ENCODE measurements around the gene UBXN10.

Gene UBXN10

GRCh38 chr1:20224546-20224945 lies 38.6 kb downstream of the UBXN10 start:
- no peak for TF ChIP-seq CTCF (IDR thresholded peaks at IDR 0.05)

- no peak for TF ChIP-seq CTCF (IDR thresholded peaks at IDR 0.05)
Observed at GRCh38 chr1:20227704-20228103, 41.8 kb downstream of the UBXN10 start.

- no peak for TF ChIP-seq CTCF (IDR thresholded peaks at IDR 0.05)
Observed at GRCh38 chr1:20228314-20228825, 42.5 kb downstream of the UBXN10 start.

- TF ChIP-seq CTCF (IDR thresholded peaks at IDR 0.05): no peak
Observed at GRCh38 chr1:20229171-20229570, 43.3 kb downstream of the UBXN10 start.

GRCh38 chr1:20233394-20233793 lies 47.5 kb downstream of the UBXN10 start:
- TF ChIP-seq CTCF (IDR thresholded peaks at IDR 0.05): peak; percentile 22; the same call in 1 of the 2 replicates

- no peak for TF ChIP-seq CTCF (IDR thresholded peaks at IDR 0.05)
Observed at GRCh38 chr1:20233866-20234265, 48.0 kb downstream of the UBXN10 start.

GRCh38 chr1:20234788-20235535 lies 49.1 kb downstream of the UBXN10 start:
- no peak for TF ChIP-seq CTCF (IDR thresholded peaks at IDR 0.05)

Data from LNCAP (cell line).